ENCODE data around the gene ST8SIA2. TPM values are rescaled to one million over a fixed set of nuclear protein-coding genes. Genes with fewer than 3 reads are reported as not detected.

ST8SIA2 gene
- total RNA-seq, 4 donors from 2014 or later: not detected

DNA sequence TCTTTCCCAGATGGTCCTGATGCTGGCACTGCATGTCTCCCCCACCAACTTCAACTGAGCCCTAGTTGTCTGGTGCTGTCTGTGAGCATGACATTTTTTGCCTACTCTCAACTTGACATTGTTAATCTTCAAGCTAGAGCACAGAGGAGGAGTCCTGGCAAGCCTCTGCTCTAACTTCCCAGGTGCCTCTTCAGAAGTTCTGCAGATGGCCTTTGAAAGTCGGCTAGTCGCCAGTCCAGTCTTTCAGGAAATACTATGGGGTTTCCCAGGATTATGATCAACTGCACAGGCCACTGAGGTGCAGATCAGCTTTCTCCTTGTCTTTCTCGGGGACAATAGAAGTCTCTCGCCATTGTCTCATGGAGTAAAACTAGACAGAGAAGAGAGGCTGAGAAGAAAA is 86.7 kb downstream of the ST8SIA2 start:
- WGBS: 58% methylated on average over 4 of the region's 4 CpGs
- Histone ChIP-seq H3K27ac (no peak overlapping the region), H3K36me3 (no peaks in the 10 kb centered on the region), H3K9me3 (no peaks in the 10 kb centered on the region), H3K4me3 (no peak overlapping the region), H3K4me1 (no peaks in the 10 kb centered on the region), H3K27me3 (peaks cover 11% of the 10 kb centered on the region)
- DNase-seq (ENCODE audit: low spot score in 2 of 2): no peak
- TF ChIP-seq POLR2A (IDR thresholded peaks at IDR 0.05): no peak
- TF ChIP-seq POLR2AphosphoS5 (IDR thresholded peaks at IDR 0.05): no peak
- TF ChIP-seq, protein P1, sequence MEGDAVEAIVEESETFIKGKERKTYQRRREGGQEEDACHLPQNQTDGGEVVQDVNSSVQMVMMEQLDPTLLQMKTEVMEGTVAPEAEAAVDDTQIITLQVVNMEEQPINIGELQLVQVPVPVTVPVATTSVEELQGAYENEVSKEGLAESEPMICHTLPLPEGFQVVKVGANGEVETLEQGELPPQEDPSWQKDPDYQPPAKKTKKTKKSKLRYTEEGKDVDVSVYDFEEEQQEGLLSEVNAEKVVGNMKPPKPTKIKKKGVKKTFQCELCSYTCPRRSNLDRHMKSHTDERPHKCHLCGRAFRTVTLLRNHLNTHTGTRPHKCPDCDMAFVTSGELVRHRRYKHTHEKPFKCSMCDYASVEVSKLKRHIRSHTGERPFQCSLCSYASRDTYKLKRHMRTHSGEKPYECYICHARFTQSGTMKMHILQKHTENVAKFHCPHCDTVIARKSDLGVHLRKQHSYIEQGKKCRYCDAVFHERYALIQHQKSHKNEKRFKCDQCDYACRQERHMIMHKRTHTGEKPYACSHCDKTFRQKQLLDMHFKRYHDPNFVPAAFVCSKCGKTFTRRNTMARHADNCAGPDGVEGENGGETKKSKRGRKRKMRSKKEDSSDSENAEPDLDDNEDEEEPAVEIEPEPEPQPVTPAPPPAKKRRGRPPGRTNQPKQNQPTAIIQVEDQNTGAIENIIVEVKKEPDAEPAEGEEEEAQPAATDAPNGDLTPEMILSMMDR (IDR thresholded peaks at IDR 0.05): no peak
- TF ChIP-seq EP300 (IDR thresholded peaks at IDR 0.05): no peak

DNA sequence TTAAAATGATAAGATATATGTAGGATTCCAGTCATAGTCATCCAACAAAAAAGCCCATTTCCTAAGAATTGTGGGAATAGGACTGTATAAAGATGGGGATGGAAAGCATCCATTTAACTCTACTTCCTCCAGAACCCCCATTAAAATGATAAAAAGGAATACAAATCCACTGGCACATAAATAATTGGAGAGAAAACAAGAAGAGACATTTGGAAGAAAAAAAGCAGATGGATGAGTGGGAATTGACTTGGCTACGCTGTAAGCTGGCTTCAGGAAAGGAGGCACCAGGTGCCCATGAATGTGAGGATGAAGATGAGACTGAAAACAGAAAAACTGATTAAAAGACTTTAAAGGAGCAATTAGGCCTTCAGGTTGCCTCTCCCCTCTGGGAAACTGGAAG is 91.8 kb downstream of the ST8SIA2 start:
- H3K9me3 ChIP-seq: peaks cover 10% of the 10 kb centered on the region
- 93% methylated on average over 1 of the region's 1 CpG for WGBS
- no peaks in the 10 kb centered on the region for H3K36me3 ChIP-seq
- H3K4me1 ChIP-seq: no peaks in the 10 kb centered on the region
- no peak overlapping the region for H3K27ac ChIP-seq
- DNase-seq (ENCODE audit: low spot score in 2 of 2): no peak
- no peak overlapping the region for H3K4me3 ChIP-seq
- peaks cover 5% of the 10 kb centered on the region for H3K27me3 ChIP-seq
- TF ChIP-seq, protein P1 (IDR thresholded peaks at IDR 0.05): no peak
- no peak for TF ChIP-seq POLR2AphosphoS5 (IDR thresholded peaks at IDR 0.05)
- no peak for TF ChIP-seq POLR2A (IDR thresholded peaks at IDR 0.05)
- no peak for TF ChIP-seq EP300 (IDR thresholded peaks at IDR 0.05)

GRCh38 chr15:92492551-92493115 is 99.0 kb downstream of the ST8SIA2 start:
- TF ChIP-seq, protein P1 (IDR thresholded peaks at IDR 0.05): no peak
- TF ChIP-seq EP300 (IDR thresholded peaks at IDR 0.05): no peak
- no peak for TF ChIP-seq POLR2A (IDR thresholded peaks at IDR 0.05)
- TF ChIP-seq POLR2AphosphoS5 (IDR thresholded peaks at IDR 0.05): no peak
- Histone ChIP-seq H3K36me3 (no peaks in the 10 kb centered on the region), H3K27me3 (peaks cover 23% of the 10 kb centered on the region), H3K9me3 (peaks cover 10% of the 10 kb centered on the region), H3K27ac (no peak overlapping the region), H3K4me1 (no peaks in the 10 kb centered on the region), H3K4me3 (no peak overlapping the region)
- WGBS: 63% methylated on average over 7 of the region's 7 CpGs
- DNase-seq (ENCODE audit: low spot score in 2 of 2): no peak

GRCh38 chr15:92494806-92495336 is 101.2 kb downstream of the ST8SIA2 start:
- peaks cover 27% of the 10 kb centered on the region for H3K27me3 ChIP-seq
- DNase-seq (ENCODE audit: low spot score in 2 of 2): no peak
- no peaks in the 10 kb centered on the region for H3K4me1 ChIP-seq
- TF ChIP-seq EP300 (IDR thresholded peaks at IDR 0.05) (no peak), POLR2A (IDR thresholded peaks at IDR 0.05) (no peak), POLR2AphosphoS5 (IDR thresholded peaks at IDR 0.05) (no peak)
- TF ChIP-seq, protein P1 (IDR thresholded peaks at IDR 0.05): no peak
- H3K4me3 ChIP-seq: no peak overlapping the region
- WGBS: 34% methylated on average over 6 of the region's 6 CpGs
- no peak overlapping the region for H3K27ac ChIP-seq
- H3K36me3 ChIP-seq: no peaks in the 10 kb centered on the region
- peaks cover 4% of the 10 kb centered on the region for H3K9me3 ChIP-seq

DNA sequence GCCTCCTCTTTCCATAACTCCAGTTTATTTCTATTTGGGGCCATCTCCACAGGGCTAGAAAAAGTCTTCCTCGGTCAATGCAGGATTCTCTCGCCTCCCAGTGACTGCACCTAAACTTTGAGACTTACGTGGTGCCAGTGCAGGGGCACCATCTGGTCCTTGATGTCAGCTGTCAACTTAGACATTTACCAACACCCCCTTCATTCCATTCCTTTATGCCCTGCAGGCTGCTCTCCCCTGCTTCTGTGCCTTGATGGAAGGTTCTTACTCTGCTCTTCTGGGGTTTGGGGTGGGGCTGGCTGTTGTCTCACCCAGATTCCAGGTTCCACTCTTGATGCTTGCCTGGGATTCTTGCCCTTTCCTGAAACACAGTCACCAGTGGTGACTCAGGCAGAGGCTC is 101.8 kb downstream of the ST8SIA2 start:
- 78% methylated on average over 3 of the region's 3 CpGs for WGBS
- TF ChIP-seq EP300 (IDR thresholded peaks at IDR 0.05) (no peak), POLR2A (IDR thresholded peaks at IDR 0.05) (no peak), POLR2AphosphoS5 (IDR thresholded peaks at IDR 0.05) (no peak)
- TF ChIP-seq, protein P1 (IDR thresholded peaks at IDR 0.05): no peak
- H3K9me3 ChIP-seq: no peaks in the 10 kb centered on the region
- H3K27ac ChIP-seq: no peak overlapping the region
- no peaks in the 10 kb centered on the region for H3K4me1 ChIP-seq
- no peak overlapping the region for H3K4me3 ChIP-seq
- H3K36me3 ChIP-seq: no peaks in the 10 kb centered on the region
- peaks cover 32% of the 10 kb centered on the region for H3K27me3 ChIP-seq
- DNase-seq (ENCODE audit: low spot score in 2 of 2): no peak

Data from suprapubic skin (tissue), 4 donors.